Smooth muscle cell (in vitro differentiated cells): Measurements from ENCODE around the gene MEIS2. TPM values are rescaled to one million over a fixed set of nuclear protein-coding genes. Genes with fewer than 3 reads are reported as not detected.

Experiments used
- DNase-seq: peaks from one replicate; lab custom pipeline; 2025; ENCODE audit not compliant: unreplicated experiment; lab: John Stamatoyannopoulos, UW
- H2AFZ ChIP-seq: fragments of 200-600 bp; sonication (generic); 2 replicates; pipeline ENCODE4 v1.6.0; 2016; ENCODE audit warnings: antibody characterized with exemption, low read depth, mild to moderate bottlenecking
- H3F3A ChIP-seq: fragments of 200-600 bp; sonication (generic); 2 replicates; pipeline ENCODE4 v1.6.0; 2017; ENCODE audit warnings: antibody characterized with exemption, low read depth
- H3K27ac ChIP-seq: fragments of 200-600 bp; sonication (generic); 2 replicates; pipeline ENCODE4 v1.5.1; 2016; ENCODE audit warnings: low read depth, mild to moderate bottlenecking
- H3K27me3 ChIP-seq: fragments of 200-600 bp; sonication (generic); 2 replicates; pipeline ENCODE4 v1.6.1; 2016; ENCODE audit warnings: low read depth, mild to moderate bottlenecking
- H3K36me3 ChIP-seq: fragments of 200-600 bp; sonication (generic); 2 replicates; pipeline ENCODE4 v1.5.1; 2016; ENCODE audit warnings: low read depth
- H3K4me1 ChIP-seq: fragments of 200-600 bp; sonication (generic); 2 replicates; pipeline ENCODE4 v1.5.1; 2016; ENCODE audit warnings: low read depth
- H3K4me2 ChIP-seq: fragments of 200-600 bp; sonication (generic); 2 replicates; pipeline ENCODE4 v1.6.0; 2016; ENCODE audit warnings: mild to moderate bottlenecking
- H3K4me3 ChIP-seq: fragments of 200-600 bp; sonication (generic); 2 replicates; pipeline ENCODE4 v1.5.1; 2016; ENCODE audit warnings: mild to moderate bottlenecking
- H3K79me2 ChIP-seq: fragments of 200-600 bp; sonication (generic); 2 replicates; pipeline ENCODE4 v1.6.0; 2016; ENCODE audit warnings: low read depth, mild to moderate bottlenecking
- H3K9ac ChIP-seq: fragments of 200-600 bp; sonication (generic); 2 replicates; pipeline ENCODE4 v1.6.0; 2016; ENCODE audit warnings: low read depth
- H3K9me3 ChIP-seq: fragments of 200-600 bp; sonication (generic); replicated peaks from 2 replicates; pipeline ENCODE4 v1.5.1; 2016; ENCODE audit warnings: low read depth
- H4K20me1 ChIP-seq: fragments of 200-600 bp; sonication (generic); 2 replicates; pipeline ENCODE4 v1.6.0; 2016; ENCODE audit warnings: low read depth
- CTCF ChIP-seq: fragments of 200-600 bp; sonication (generic); IDR thresholded peaks from 2 replicates; pipeline ENCODE4 v1.5.1; 2017; ENCODE audit warnings: borderline replicate concordance, mild to moderate bottlenecking, antibody characterized with exemption; ENCODE audit not compliant: insufficient read depth, poor library complexity, severe bottlenecking
- WGBS: methylation state at CpG from one replicate; pipeline ENCODE4 v1.1.7; 2016; ENCODE audit warnings: low lambda C conversion rate; 5-methylcytosine and 5-hydroxymethylcytosine counted together
- polyA plus RNA-seq: library from polyadenylated mRNA; unstranded; fragments of >200 nt; fragmentation: Nextera tagmentation; extraction: Ambion mirVana; gene quantifications from 2 replicates; pipeline ENCODE4 v1.2.1, GENCODE V29; 2016
- total RNA-seq: library from RNA; depleted of rRNA; stranded (reverse); fragments of >200 nt; gene quantifications from 2 replicates; pipeline ENCODE4 v1.2.3, GENCODE V29; 2014

The MEIS2 gene
- total and polyA plus RNA-seq, 2 experiments from 2014 or later: 13.0 to 33.4 TPM

- Histone ChIP-seq H3K27me3 (peaks cover 42% of the 10 kb centered on the region), H3K9ac (no peak overlapping the region), H3K9me3 (no peaks in the 10 kb centered on the region), H3F3A (peaks cover 9% of the 10 kb centered on the region), H3K79me2 (peaks cover 6% of the 10 kb centered on the region), H3K27ac (no peak overlapping the region), H3K36me3 (no peaks in the 10 kb centered on the region), H2AFZ (no peak overlapping the region), H3K4me1 (peaks cover 42% of the 10 kb centered on the region), H3K4me2 (peak overlapping the region; percentile 90), H3K4me3 (no peak overlapping the region), H4K20me1 (no peaks in the 10 kb centered on the region)
- no peak for TF ChIP-seq CTCF
- DNase-seq: no peak
- WGBS: 51% methylated on average over 15 of the region's 15 CpGs
Observed at GRCh38 chr15:37108381-37109167, 8.2 kb upstream of the MEIS2 start.

GRCh38 chr15:37107744-37108380, 7.5 kb upstream of the MEIS2 start:
- Histone ChIP-seq H3K9ac (no peak overlapping the region), H3K4me3 (peak overlapping the region; percentile 48), H3K9me3 (no peaks in the 10 kb centered on the region), H3K4me2 (peak overlapping the region; percentile 92), H3K4me1 (peaks cover 47% of the 10 kb centered on the region), H4K20me1 (no peaks in the 10 kb centered on the region), H3K27me3 (peaks cover 49% of the 10 kb centered on the region), H3K36me3 (no peaks in the 10 kb centered on the region), H3K27ac (no peak overlapping the region), H2AFZ (no peak overlapping the region), H3F3A (peaks cover 9% of the 10 kb centered on the region), H3K79me2 (peaks cover 13% of the 10 kb centered on the region)
- DNase-seq: no peak
- WGBS: 47% methylated on average over 10 of the region's 10 CpGs
- TF ChIP-seq CTCF: no peak

- 21% methylated on average over 16 of the region's 25 CpGs for WGBS
- Histone ChIP-seq H3K4me2 (peak overlapping the region; percentile 92), H3K27me3 (peaks cover 54% of the 10 kb centered on the region)
Observed at GRCh38 chr15:37107071-37107743, 6.9 kb upstream of the MEIS2 start.

More at GRCh38 chr15:37107071-37107743, 6.9 kb upstream of the MEIS2 start:
- Histone ChIP-seq H3K9me3 (no peaks in the 10 kb centered on the region), H3K4me1 (peaks cover 48% of the 10 kb centered on the region), H2AFZ (no peak overlapping the region), H3K27ac (no peak overlapping the region), H3K36me3 (no peaks in the 10 kb centered on the region), H3K9ac (no peak overlapping the region), H3K79me2 (peaks cover 20% of the 10 kb centered on the region), H3F3A (peaks cover 5% of the 10 kb centered on the region), H4K20me1 (no peaks in the 10 kb centered on the region), H3K4me3 (peak overlapping the region; percentile 48)
- DNase-seq: no peak
- no peak for TF ChIP-seq CTCF
